HG02870 (cell line): ENCODE results near the gene ZSWIM3.

ENCODE experiments used
- ATAC-seq: cut with Tn5 transposase; IDR thresholded peaks from one replicate; pipeline ENCODE4 v1.9.1; 2021; ENCODE audit warnings: mild to moderate bottlenecking, moderate library complexity; ENCODE audit not compliant: unreplicated experiment

Gene ZSWIM3

DNA sequence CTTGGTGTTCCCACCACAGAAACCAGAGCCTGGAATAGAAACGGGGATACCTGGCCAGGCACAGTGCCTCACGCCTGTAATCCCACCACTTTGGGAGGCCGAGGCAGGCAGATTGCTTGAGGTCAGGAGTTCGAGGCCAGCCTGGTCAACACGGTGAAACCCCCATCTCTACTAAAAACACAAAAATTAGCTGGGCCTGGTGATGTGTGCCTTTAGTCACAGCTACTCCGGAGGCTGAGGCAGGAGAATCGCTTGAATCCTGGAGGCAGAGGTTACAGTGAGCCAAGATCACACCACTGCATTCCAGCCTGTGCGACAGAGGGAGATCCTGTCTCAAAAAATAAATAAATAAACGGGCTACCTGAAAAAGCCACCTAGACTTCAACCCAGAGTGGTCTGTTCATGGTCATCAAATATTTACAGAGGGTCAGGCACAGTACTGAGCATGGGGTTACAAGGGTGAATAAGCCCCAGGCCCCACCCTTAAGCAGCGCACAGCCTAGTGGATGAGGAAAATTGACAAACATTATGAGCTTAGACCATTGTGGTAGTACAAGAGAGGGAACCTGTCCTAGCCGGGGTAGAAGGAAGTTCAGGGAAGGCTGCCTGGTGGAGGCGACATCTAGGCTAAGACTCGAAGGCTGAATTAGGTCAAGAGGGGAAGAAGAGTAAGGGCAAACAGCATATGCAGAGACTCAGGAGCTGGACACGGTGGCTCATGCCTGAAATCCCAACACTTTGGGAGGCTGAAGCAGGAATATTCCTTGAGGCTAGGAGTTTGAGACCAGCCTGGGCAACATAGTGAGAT is 69.9 kb downstream of the ZSWIM3 start:
- ATAC-seq = no peak
